AG09309 (cell line): ENCODE data around the gene SCYGR1.

Experiments
- DNase-seq: peaks from one replicate; pipeline ENCODE4 v3.0.0-alpha.2; 2010; ENCODE audit warnings: low read depth
- H3K4me3 ChIP-seq: 2 replicates; pipeline ENCODE4 v1.5.1; 2011; ENCODE audit warnings: mild to moderate bottlenecking, low read depth, low read length, moderate library complexity; ENCODE audit not compliant: control insufficient read depth
- CTCF ChIP-seq: IDR thresholded peaks from 2 replicates; pipeline ENCODE4 v1.5.1; 2011; ENCODE audit warnings: mild to moderate bottlenecking, low read depth, low read length, inconsistent platforms; ENCODE audit not compliant: insufficient read depth, control insufficient read depth; ENCODE audit errors: missing control alignments

SCYGR1 gene

GRCh38 chr2:227411990-227412350, 24.2 kb upstream of the SCYGR1 start:
- no peak overlapping the region for H3K4me3 ChIP-seq
- DNase-seq = no peak
- no peak for TF ChIP-seq CTCF

- DNase-seq = no peak
- H3K4me3 ChIP-seq = no peak overlapping the region
- TF ChIP-seq CTCF = no peak
Measured at GRCh38 chr2:227411320-227411989, 23.7 kb upstream of the SCYGR1 start.

GRCh38 chr2:227410191-227410590, 22.4 kb upstream of the SCYGR1 start:
- DNase-seq = no peak
- H3K4me3 ChIP-seq = no peak overlapping the region
- TF ChIP-seq CTCF = no peak

GRCh38 chr2:227407591-227408151, 19.9 kb upstream of the SCYGR1 start:
- no peak overlapping the region for H3K4me3 ChIP-seq
- DNase-seq = no peak
- no peak for TF ChIP-seq CTCF

GRCh38 chr2:227406177-227407031, 18.7 kb upstream of the SCYGR1 start:
- TF ChIP-seq CTCF = peak; percentile 82
- no peak overlapping the region for H3K4me3 ChIP-seq
- DNase-seq = peak; percentile 96

GRCh38 chr2:227404585-227405271, 17.0 kb upstream of the SCYGR1 start:
- no peak overlapping the region for H3K4me3 ChIP-seq
- no peak for TF ChIP-seq CTCF
- DNase-seq = no peak
